Endodermal cell (in vitro differentiated cells): ENCODE data around the gene RGS3. TPM values are rescaled to one million over a fixed set of nuclear protein-coding genes. Genes with fewer than 3 reads are reported as not detected.

ENCODE experiments used
- DNase-seq: peaks from one replicate; pipeline ENCODE4 v3.0.0-alpha.2; 2017
- H3K27ac ChIP-seq: 2 replicates; pipeline ENCODE4 v1.5.1; 2013; ENCODE audit warnings: mild to moderate bottlenecking, low read depth, low read length, moderate library complexity
- H3K27me3 ChIP-seq: 2 replicates; pipeline ENCODE4 v1.6.1; 2013; ENCODE audit warnings: mild to moderate bottlenecking, low read length, moderate library complexity; ENCODE audit not compliant: insufficient read depth, control insufficient read depth, poor library complexity, severe bottlenecking
- H3K36me3 ChIP-seq: 2 replicates; pipeline ENCODE4 v1.7.0; 2013; ENCODE audit warnings: mild to moderate bottlenecking, low read length, moderate library complexity; ENCODE audit not compliant: control insufficient read depth, insufficient read depth
- H3K4me1 ChIP-seq: one replicate; pipeline ENCODE4 v1.7.0; 2013; ENCODE audit warnings: low read length; ENCODE audit not compliant: control insufficient read depth, insufficient read depth
- H3K4me3 ChIP-seq: 2 replicates; pipeline ENCODE4 v1.5.1; 2013; ENCODE audit warnings: mild to moderate bottlenecking, low read length, moderate library complexity
- H3K9ac ChIP-seq: 2 replicates; pipeline ENCODE4 v1.6.1; 2013; ENCODE audit warnings: mild to moderate bottlenecking, low read length, moderate library complexity; ENCODE audit not compliant: poor library complexity, severe bottlenecking; ENCODE audit errors: extremely low read depth
- H3K9me3 ChIP-seq: 2 replicates; pipeline ENCODE4 v1.6.1; 2013; ENCODE audit warnings: mild to moderate bottlenecking, low read length, moderate library complexity; ENCODE audit not compliant: control insufficient read depth
- H3K27ac Mint-ChIP-seq: 2 replicates; pipeline ENCODE4 v1.8.0; 2020; ENCODE audit warnings: mixed read lengths
- H3K27me3 Mint-ChIP-seq: 2 replicates; pipeline ENCODE4 v1.8.0; 2021; ENCODE audit warnings: mild to moderate bottlenecking, mixed read lengths; ENCODE audit not compliant: insufficient read depth
- H3K36me3 Mint-ChIP-seq: 2 replicates; pipeline ENCODE4 v1.8.0; 2020; ENCODE audit warnings: low read depth, mixed read lengths
- H3K4me1 Mint-ChIP-seq: 2 replicates; pipeline ENCODE4 v1.8.0; 2020; ENCODE audit warnings: mixed read lengths
- H3K4me3 Mint-ChIP-seq: 2 replicates; pipeline ENCODE4 v1.8.0; 2020; ENCODE audit warnings: mild to moderate bottlenecking, moderate library complexity, mixed read lengths
- H3K9me3 Mint-ChIP-seq: 2 replicates; pipeline ENCODE4 v1.8.0; 2020; ENCODE audit warnings: mild to moderate bottlenecking, mixed read lengths
- WGBS, 2 experiments: methylation state at CpG; one replicate each; pipeline versions ENCODE4 v1.1.5 to v1.1.7; 2013; ENCODE audit warnings: missing lambda C conversion rate in 2 of 2, mixed read lengths in 1 of 2; ENCODE audit not compliant: insufficient coverage in 1 of 2, insufficient read length in 1 of 2; 5-methylcytosine and 5-hydroxymethylcytosine counted together
- long read RNA-seq, 4 experiments: library from polyadenylated mRNA in 2 of 4; library from RNA in 1 of 4; library from capped mRNA in 1 of 4; stranded (forward) in 3 of 4; unstranded in 1 of 4; transcript quantifications; one replicate each; pipeline ENCODE4 v2.0.0, GENCODE V29; 2020 to 2021; ENCODE audit warnings: inconsistent platforms in 1 of 4
- polyA plus RNA-seq, 2 experiments: library from polyadenylated mRNA; stranded (reverse); fragments of 50-300 nt; gene quantifications; one replicate each; pipeline ENCODE4 v1.2.3, GENCODE V29; 2013
- total RNA-seq, 2 donors: library from RNA; stranded (reverse); fragmentation: NEBNext Ultra II Directional in 1 of 2; extraction: Animal tissue kit (Norgen Biotek cat#: 25700) in 1 of 2; gene quantifications; 2 replicates in 1 of 2; 3 replicates in 1 of 2; pipeline ENCODE4 v1.2.1, GENCODE V29; 2021
- TF ChIP-seq, protein P1 (sequence below): fragments of 200-600 bp; sonication (generic); conservative IDR thresholded peaks from 2 replicates; pipeline ENCODE4 v1.5.0; 2021; ENCODE audit warnings: antibody characterized with exemption, mild to moderate bottlenecking

RGS3 gene
- 10 to 100 TPM; 20.7 to 40.3 TPM for total RNA-seq
- 40.4 TPM for polyA plus RNA-seq (2013, experiment 1 of 2)
- 38.4 TPM for polyA plus RNA-seq (2013, experiment 2 of 2)
- long read RNA-seq, experiment 1, full-length matches to known transcripts, result 9 of 20 reads
- long read RNA-seq, experiment 1, partial matches to known transcripts, result 4 of 20 reads
- long read RNA-seq, experiment 1, other reads (novel, unspliced or antisense), result 7 of 20 reads
- long read RNA-seq, experiment 2, transcript RGS3-211 (5 exons, 2,155 nt), result major isoform, 36 of 50 reads
- long read RNA-seq, experiment 2, partial matches to known transcripts, result 4 of 50 reads
- long read RNA-seq, experiment 2, other reads (novel, unspliced or antisense), result 9 of 50 reads
- long read RNA-seq, experiment 3, full-length matches to known transcripts, result 80 of 99 reads
- long read RNA-seq, experiment 3, partial matches to known transcripts, result 8 of 99 reads
- long read RNA-seq, experiment 3, other reads (novel, unspliced or antisense), result 11 of 99 reads
- long read RNA-seq, experiment 4, transcript RGS3-211 (5 exons, 2,155 nt), result major isoform, 66 of 74 reads
- long read RNA-seq, experiment 4, partial matches to known transcripts, result 5 of 74 reads
- long read RNA-seq, experiment 4, other reads (novel, unspliced or antisense), result 2 of 74 reads

DNA sequence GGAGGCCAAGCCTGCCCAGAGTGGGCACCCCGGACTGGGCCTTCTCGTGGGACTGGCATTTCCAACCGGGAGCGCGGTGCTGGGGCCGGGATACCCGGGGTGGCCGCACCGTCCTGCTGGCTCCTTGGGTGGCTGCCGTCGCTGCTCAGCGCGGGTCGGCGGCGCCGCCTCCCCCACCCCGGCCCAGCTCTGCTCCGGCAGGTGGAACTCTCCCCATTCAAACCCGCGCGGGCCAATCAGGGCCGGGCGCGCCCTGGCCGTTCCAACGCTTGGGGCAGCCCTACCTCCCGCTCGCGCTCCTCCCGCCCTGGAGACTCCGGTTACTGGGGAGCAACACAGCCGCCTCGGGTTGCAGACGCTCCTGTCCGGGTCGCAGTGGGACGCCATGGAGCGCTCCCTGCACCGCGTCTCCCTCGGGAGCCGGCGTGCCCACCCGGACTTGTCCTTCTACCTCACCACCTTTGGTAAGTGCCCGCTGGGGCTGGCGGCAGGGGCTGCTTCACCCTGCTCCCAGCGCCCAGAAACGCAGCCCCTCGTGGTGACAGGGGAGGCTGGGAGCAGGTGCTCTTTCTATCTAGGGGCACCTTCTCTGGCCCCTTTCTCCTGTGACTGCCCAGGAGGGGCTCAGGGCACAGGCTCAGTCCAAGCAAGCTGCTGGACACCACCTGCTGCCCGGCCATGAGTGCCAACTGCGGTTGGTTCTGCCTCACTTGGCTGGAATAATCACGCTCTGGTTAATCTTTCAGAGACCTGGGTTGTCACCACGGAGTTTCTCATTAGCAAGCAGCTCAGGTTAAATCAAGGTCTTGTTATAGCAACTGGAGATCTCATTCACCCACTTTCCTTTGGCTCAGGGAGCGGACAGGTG lies at the start of gene RGS3:
RGS3 (plus strand) TSS at position 310 of the 868 bp plus-strand sequence; CDS start at position 386, 76 bp downstream.
- WGBS, 2 experiments, result 11 to 16% methylated on average over 16 to 55 of the region's 55 CpGs
- Histone ChIP-seq H3K27ac (no peak within 1 kb of the TSS), H3K9ac (peak within 1 kb of the TSS; percentile 18), H3K36me3 (no peaks in the 10 kb centered on the region), H3K4me1 (peaks cover 4% of the 10 kb centered on the region), H3K4me3 (peak within 1 kb of the TSS; percentile 76), H3K27me3 (peaks cover 39% of the 10 kb centered on the region), H3K9me3 (no peaks in the 10 kb centered on the region)
- H3K27ac Mint-ChIP-seq, result no peak within 1 kb of the TSS
- H3K36me3 Mint-ChIP-seq, result no peaks in the 10 kb centered on the region
- peaks cover 10% of the 10 kb centered on the region for H3K4me1 Mint-ChIP-seq
- DNase-seq, result peak; percentile 94
- H3K4me3 Mint-ChIP-seq, result peak within 1 kb of the TSS; percentile 57
- H3K9me3 Mint-ChIP-seq, result no peaks in the 10 kb centered on the region
- H3K27me3 Mint-ChIP-seq, result peaks cover 45% of the 10 kb centered on the region
- TF ChIP-seq, protein P1, sequence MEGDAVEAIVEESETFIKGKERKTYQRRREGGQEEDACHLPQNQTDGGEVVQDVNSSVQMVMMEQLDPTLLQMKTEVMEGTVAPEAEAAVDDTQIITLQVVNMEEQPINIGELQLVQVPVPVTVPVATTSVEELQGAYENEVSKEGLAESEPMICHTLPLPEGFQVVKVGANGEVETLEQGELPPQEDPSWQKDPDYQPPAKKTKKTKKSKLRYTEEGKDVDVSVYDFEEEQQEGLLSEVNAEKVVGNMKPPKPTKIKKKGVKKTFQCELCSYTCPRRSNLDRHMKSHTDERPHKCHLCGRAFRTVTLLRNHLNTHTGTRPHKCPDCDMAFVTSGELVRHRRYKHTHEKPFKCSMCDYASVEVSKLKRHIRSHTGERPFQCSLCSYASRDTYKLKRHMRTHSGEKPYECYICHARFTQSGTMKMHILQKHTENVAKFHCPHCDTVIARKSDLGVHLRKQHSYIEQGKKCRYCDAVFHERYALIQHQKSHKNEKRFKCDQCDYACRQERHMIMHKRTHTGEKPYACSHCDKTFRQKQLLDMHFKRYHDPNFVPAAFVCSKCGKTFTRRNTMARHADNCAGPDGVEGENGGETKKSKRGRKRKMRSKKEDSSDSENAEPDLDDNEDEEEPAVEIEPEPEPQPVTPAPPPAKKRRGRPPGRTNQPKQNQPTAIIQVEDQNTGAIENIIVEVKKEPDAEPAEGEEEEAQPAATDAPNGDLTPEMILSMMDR, result no peak

DNA sequence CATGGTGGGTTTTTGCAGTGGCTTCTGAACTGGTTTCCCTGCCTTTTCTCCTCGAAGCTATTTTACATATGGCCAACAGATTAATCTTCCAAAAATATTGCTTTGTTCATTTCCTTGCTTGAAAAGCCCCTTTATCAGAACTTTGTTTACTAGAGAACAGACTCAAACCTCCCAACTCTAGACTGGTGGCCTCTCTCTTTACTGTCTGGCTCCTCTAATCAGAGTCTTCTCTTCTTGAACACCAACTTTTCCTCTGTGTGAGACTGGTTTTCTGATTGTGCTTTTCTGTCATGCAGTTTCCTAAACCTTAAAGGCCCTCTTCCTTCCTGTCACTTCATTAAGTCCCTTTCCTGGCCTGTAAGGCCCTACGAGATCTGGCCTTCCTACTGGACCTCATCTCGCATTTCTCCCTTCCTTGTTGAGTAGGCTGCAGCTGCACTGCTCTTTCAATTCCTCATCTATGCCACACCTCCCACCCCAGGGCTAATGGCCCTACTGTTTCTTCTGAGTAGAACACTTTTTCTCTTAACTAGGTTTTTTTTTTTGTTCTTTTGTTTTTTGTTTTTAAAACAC lies 47.3 kb upstream of the RGS3 start:
- Mint-ChIP-seq H3K4me1 (peaks cover 5% of the 10 kb centered on the region), H3K4me3 (no peak overlapping the region), H3K27me3 (no peaks in the 10 kb centered on the region), H3K27ac (no peak overlapping the region), H3K36me3 (no peaks in the 10 kb centered on the region), H3K9me3 (no peaks in the 10 kb centered on the region)
- WGBS, 2 experiments, result 79 to 89% methylated on average over 3 of the region's 3 CpGs
- Histone ChIP-seq H3K36me3 (no peaks in the 10 kb centered on the region), H3K27me3 (no peaks in the 10 kb centered on the region), H3K4me1 (no peaks in the 10 kb centered on the region), H3K27ac (no peak overlapping the region), H3K4me3 (no peak overlapping the region), H3K9me3 (no peaks in the 10 kb centered on the region), H3K9ac (no peak overlapping the region)
- DNase-seq, result no peak
- TF ChIP-seq, protein P1, result no peak

DNA sequence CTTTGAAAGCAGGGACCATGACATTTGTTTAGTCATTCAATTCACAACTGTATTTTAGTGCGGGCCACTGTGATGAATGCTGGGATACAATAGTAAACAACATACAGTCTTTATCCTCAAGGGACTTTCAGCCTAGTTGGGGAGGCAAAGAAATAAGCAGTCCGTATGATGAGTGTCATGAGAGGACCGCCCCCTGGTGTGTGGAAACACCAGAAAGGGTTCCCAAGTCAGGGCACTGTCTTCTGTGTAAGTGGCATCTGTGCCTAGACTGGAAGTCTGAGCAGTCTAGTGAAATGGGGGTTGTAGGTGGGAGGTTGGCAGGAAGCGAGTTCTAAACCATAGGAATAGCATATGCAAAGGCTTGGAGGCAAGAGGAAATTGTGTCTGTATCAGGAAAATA lies 46.2 kb upstream of the RGS3 start:
- H3K27ac Mint-ChIP-seq, result no peak overlapping the region
- Histone ChIP-seq H3K27me3 (peaks cover 4% of the 10 kb centered on the region), H3K9ac (no peak overlapping the region), H3K4me1 (no peaks in the 10 kb centered on the region), H3K36me3 (no peaks in the 10 kb centered on the region), H3K27ac (no peak overlapping the region), H3K9me3 (no peaks in the 10 kb centered on the region), H3K4me3 (no peak overlapping the region)
- no peak overlapping the region for H3K4me3 Mint-ChIP-seq
- H3K27me3 Mint-ChIP-seq, result peaks cover 3% of the 10 kb centered on the region
- WGBS, 2 experiments, result 90 to 93% methylated on average over 3 to 4 of the region's 4 CpGs
- TF ChIP-seq, protein P1, result no peak
- no peaks in the 10 kb centered on the region for H3K36me3 Mint-ChIP-seq
- no peaks in the 10 kb centered on the region for H3K4me1 Mint-ChIP-seq
- DNase-seq, result no peak
- H3K9me3 Mint-ChIP-seq, result no peaks in the 10 kb centered on the region
